BJ (cell line): ENCODE data around the gene FRMPD1. TPM values are rescaled to one million over a fixed set of nuclear protein-coding genes. Genes with fewer than 3 reads are reported as not detected.

Experiments used
- CTCF ChIA-PET: fragments of 350-600 bp; formaldehyde crosslinking; extraction: SDS; loops from one replicate; lab custom pipeline; 2021; ENCODE audit warnings: antibody characterized with exemption, inconsistent platforms; lab: Yijun Ruan, JAX
- POLR2A ChIA-PET: fragments of 300-600 bp; sonication (Branson Sonifier 250); formaldehyde crosslinking; extraction: SDS; loops from one replicate; lab custom pipeline; 2021; ENCODE audit warnings: antibody characterized with exemption; lab: Charles Lee
- DNase-seq: peaks from one replicate; pipeline ENCODE4 v3.0.0-alpha.2; 2011; ENCODE audit warnings: low read depth
- H3K27me3 ChIP-seq: 2 replicates; pipeline ENCODE4 v1.6.0; 2011; ENCODE audit warnings: low read length; ENCODE audit not compliant: control insufficient read depth, insufficient read depth
- H3K36me3 ChIP-seq: 2 replicates; pipeline ENCODE4 v1.5.1; 2011; ENCODE audit warnings: low read length; ENCODE audit not compliant: control insufficient read depth, insufficient read depth
- H3K4me3 ChIP-seq: 2 replicates; pipeline ENCODE4 v1.5.1; 2011; ENCODE audit warnings: low read depth, mild to moderate bottlenecking, control low read depth, low read length
- CTCF ChIP-seq: IDR thresholded peaks from 2 replicates; pipeline ENCODE4 v1.5.1; 2011; ENCODE audit warnings: low read depth, mild to moderate bottlenecking, control low read depth, inconsistent platforms, low read length, moderate library complexity; ENCODE audit not compliant: insufficient read depth
- polyA plus RNA-seq: library from polyadenylated mRNA; depleted of rRNA; stranded (reverse); fragments of >200 nt; gene quantifications from 2 replicates; pipeline ENCODE4 v1.2.3, GENCODE V29; 2011; rRNA removed

Gene FRMPD1
- polyA plus RNA-seq, 1 experiment: not detected

DNA sequence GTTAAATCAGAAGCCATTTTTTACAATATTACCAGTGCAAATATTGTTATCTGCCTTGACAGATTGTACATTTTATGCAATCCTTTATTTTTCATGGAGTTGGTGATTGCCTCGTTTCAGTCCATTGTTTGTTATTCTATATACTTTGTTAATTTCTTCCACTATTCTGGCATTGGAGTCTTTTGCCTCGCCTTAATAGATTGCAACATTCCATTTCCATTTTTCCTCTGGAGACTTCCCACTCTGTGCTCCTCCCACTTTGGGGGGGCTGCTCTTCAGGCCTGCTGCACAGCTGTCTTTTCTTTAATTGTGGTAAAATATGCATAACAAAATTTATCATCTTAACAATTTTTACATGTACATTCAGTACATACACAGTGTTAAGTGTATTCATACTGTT lies 145.5 kb downstream of the FRMPD1 start:
- no peaks in the 10 kb centered on the region for H3K27me3 ChIP-seq
- no peak overlapping the region for H3K4me3 ChIP-seq
- ChIA-PET CTCF (no interaction called here), POLR2A (no interaction called here)
- no peaks in the 10 kb centered on the region for H3K36me3 ChIP-seq
- no peak for TF ChIP-seq CTCF
- DNase-seq: no peak

Other genes starting within 250 kb of the FRMPD1 start
- 159 and 227 TPM in 2 replicates for gene GRHPR, start 228.3 kb upstream of the FRMPD1 start, polyA plus RNA-seq
- 11.6 and 12.6 TPM in 2 replicates for gene ZBTB5, start 185.5 kb upstream of the FRMPD1 start, polyA plus RNA-seq
- 21.6 and 28.7 TPM in 2 replicates for gene POLR1E, start 165.0 kb upstream of the FRMPD1 start, polyA plus RNA-seq
- gene FBXO10, start 74.6 kb upstream of the FRMPD1 start, polyA plus RNA-seq: 10.6 and 13.3 TPM in 2 replicates
- 109 and 148 TPM in 2 replicates for gene TOMM5, start 58.4 kb upstream of the FRMPD1 start, polyA plus RNA-seq
- gene TRMT10B, start 102.9 kb downstream of the FRMPD1 start, polyA plus RNA-seq: 5.3 and 5.8 TPM in 2 replicates
- gene EXOSC3, start 134.1 kb downstream of the FRMPD1 start, polyA plus RNA-seq: 14.2 and 21.8 TPM in 2 replicates
- 22.0 and 25.2 TPM in 2 replicates for gene DCAF10, start 149.8 kb downstream of the FRMPD1 start, polyA plus RNA-seq